ENCODE measurements around the gene TMEM108. TPM values are rescaled to one million over a fixed set of nuclear protein-coding genes. Genes with fewer than 3 reads are reported as not detected.

TMEM108 gene
- total and polyA plus RNA-seq, 8 donors, result 0.37 to 2.1 (median 0.84) TPM; not detected in 2

DNA sequence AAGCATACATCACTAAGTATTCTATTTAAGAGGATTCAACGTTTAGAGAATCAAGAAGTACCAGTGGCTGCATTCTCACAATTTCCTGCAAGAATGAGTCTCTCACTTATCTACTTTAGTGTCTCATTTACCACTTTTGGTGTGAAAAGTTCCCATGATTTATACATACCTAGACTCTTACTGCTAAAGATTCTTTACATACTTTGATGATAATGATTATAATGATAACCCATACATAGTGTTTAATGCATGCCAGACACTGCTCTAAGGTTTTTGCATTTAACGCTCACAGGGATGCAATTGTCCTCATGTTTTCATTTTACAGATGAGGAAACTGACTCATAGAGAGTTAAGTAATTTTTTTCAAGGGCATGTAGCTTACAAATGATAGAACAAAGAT lies 133.6 kb downstream of the TMEM108 start:
- DNase-seq, result no peak
- Histone ChIP-seq H3K4me1 (no peaks in the 10 kb centered on the region), H3K36me3 (no peaks in the 10 kb centered on the region), H3K4me3 (no peak overlapping the region), H3K27ac (no peak overlapping the region), H3K27me3 (no peaks in the 10 kb centered on the region), H3K9me3 (peaks cover 0 to 19% (median 6%) of the 10 kb centered on the region in 4 donors)
- TF ChIP-seq POLR2AphosphoS5 (IDR thresholded peaks at IDR 0.05) (no peak), POLR2A (IDR thresholded peaks at IDR 0.05) (no peak), EP300 (IDR thresholded peaks at IDR 0.05) (no peak)
- TF ChIP-seq, protein P1, sequence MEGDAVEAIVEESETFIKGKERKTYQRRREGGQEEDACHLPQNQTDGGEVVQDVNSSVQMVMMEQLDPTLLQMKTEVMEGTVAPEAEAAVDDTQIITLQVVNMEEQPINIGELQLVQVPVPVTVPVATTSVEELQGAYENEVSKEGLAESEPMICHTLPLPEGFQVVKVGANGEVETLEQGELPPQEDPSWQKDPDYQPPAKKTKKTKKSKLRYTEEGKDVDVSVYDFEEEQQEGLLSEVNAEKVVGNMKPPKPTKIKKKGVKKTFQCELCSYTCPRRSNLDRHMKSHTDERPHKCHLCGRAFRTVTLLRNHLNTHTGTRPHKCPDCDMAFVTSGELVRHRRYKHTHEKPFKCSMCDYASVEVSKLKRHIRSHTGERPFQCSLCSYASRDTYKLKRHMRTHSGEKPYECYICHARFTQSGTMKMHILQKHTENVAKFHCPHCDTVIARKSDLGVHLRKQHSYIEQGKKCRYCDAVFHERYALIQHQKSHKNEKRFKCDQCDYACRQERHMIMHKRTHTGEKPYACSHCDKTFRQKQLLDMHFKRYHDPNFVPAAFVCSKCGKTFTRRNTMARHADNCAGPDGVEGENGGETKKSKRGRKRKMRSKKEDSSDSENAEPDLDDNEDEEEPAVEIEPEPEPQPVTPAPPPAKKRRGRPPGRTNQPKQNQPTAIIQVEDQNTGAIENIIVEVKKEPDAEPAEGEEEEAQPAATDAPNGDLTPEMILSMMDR (IDR thresholded peaks at IDR 0.05), result no peak
- intact Hi-C loops (cut with DNase I; ENCODE audit: low total_unique reads), result no loop called here
- WGBS, 5 donors, result 69 to 85% (median 81%) methylated on average over 2 of the region's 2 CpGs

DNA sequence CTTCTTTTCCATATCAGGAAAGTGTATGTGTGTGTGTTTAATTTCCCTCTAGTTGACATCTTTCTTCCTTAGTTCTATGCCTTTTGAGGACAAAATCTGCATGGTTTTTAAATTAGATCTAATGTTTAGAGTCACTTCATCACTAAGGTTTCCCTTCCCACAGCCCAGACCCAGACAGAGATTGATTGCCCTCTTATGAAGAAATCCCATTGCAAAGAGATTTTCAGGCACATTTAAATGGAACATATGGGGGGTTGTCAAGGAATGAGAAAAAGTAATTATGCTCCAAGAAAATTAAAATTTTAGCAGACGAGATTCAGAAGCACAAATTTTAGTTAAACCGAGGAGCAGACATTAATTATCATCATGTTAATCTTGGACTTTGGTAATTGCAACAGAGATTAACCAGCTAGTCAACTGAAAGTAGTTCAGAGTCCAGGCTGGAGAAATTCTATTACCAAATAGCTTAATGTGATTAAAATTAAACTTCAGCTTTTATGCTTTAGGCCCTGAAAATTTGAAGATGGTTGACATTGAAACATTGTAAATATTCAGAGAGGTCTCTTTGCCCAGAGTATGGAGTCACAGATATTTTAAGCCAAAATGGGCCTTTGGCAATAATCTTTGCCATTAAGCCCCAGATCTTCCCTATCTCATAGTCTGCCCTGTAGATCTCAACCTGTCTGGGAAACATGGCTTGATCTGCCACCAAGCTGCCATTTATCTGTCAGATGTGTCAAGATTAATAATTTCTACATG lies 143.4 kb downstream of the TMEM108 start:
- no peak overlapping the region for H3K27ac ChIP-seq
- H3K9me3 ChIP-seq, result no peaks in the 10 kb centered on the region
- H3K4me3 ChIP-seq, result no peak overlapping the region
- H3K27me3 ChIP-seq, result no peaks in the 10 kb centered on the region
- intact Hi-C loops (cut with DNase I; ENCODE audit: low total_unique reads), result no loop called here
- TF ChIP-seq POLR2AphosphoS5 (IDR thresholded peaks at IDR 0.05) (no peak), EP300 (IDR thresholded peaks at IDR 0.05) (no peak), POLR2A (IDR thresholded peaks at IDR 0.05) (no peak)
- TF ChIP-seq, protein P1 (IDR thresholded peaks at IDR 0.05), result no peak
- H3K4me1 ChIP-seq, result no peaks in the 10 kb centered on the region
- DNase-seq, result no peak
- no peaks in the 10 kb centered on the region for H3K36me3 ChIP-seq
- 69 to 87% (median 76%) methylated on average over 2 of the region's 2 CpGs for WGBS, 5 donors

DNA sequence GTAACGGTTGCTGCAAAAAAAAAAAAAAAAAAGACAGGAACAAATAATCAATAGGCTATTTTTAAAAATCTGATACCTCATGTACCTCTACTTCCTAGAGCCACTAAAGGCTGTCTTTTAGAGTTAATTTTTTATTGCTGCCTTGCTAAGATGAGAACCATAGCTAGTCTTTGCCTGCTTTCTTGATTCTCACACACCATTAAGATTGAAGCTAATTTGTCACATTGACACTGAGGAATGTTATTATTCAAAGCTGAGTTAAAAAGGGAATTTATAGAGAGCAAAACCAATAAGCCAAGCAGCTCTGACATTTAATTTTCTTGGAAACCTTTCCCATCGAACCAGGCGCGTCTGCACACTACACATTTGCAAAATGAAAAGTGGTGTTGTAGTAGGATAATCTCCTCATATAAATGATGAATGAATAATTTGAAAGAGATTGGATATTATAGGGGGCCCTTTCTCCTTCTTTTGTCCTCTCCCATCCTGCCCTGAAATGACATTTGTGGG lies 149.7 kb downstream of the TMEM108 start:
- Histone ChIP-seq H3K27me3 (no peaks in the 10 kb centered on the region), H3K4me1 (no peaks in the 10 kb centered on the region), H3K36me3 (no peaks in the 10 kb centered on the region), H3K9me3 (no peaks in the 10 kb centered on the region), H3K27ac (no peak overlapping the region), H3K4me3 (no peak overlapping the region)
- intact Hi-C loops (cut with DNase I; ENCODE audit: low total_unique reads), result no loop called here
- DNase-seq, result no peak
- TF ChIP-seq EP300 (IDR thresholded peaks at IDR 0.05) (no peak), POLR2AphosphoS5 (IDR thresholded peaks at IDR 0.05) (no peak)
- 81 to 94% (median 91%) methylated on average over 4 of the region's 4 CpGs for WGBS, 5 donors

DNA sequence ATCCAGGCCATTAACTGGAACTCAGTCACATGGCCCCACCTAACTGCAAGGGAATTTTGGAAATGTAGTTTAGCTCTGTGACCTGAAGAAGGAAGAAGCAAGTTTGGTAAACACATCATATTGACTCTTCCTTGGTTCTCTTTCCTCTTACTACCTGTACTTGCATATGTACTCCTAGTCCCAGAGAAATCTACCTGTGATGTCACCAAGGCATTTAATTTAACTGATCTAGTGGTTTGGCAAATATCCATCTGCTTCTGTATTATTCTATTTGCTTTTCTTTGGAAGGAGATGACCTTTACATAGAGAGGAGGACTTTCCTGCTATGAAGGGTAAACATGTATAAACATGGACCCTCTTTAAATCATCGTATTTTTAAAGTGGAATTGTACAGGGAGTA lies 150.8 kb downstream of the TMEM108 start:
- H3K4me1 ChIP-seq, result no peaks in the 10 kb centered on the region
- no peak for DNase-seq
- no peak overlapping the region for H3K4me3 ChIP-seq
- TF ChIP-seq, protein P1 (IDR thresholded peaks at IDR 0.05), result no peak
- no peak for TF ChIP-seq EP300 (IDR thresholded peaks at IDR 0.05)
- no peak for TF ChIP-seq POLR2A (IDR thresholded peaks at IDR 0.05)
- no peak for TF ChIP-seq POLR2AphosphoS5 (IDR thresholded peaks at IDR 0.05)
- H3K27me3 ChIP-seq, result no peaks in the 10 kb centered on the region
- H3K36me3 ChIP-seq, result no peaks in the 10 kb centered on the region
- no peaks in the 10 kb centered on the region for H3K9me3 ChIP-seq
- 11 to 33% (median 30%) methylated on average over 1 of the region's 1 CpG for WGBS, 5 donors
- intact Hi-C loops (cut with DNase I; ENCODE audit: low total_unique reads), result no loop called here
- no peak overlapping the region for H3K27ac ChIP-seq

- Histone ChIP-seq H3K27me3 (no peaks in the 10 kb centered on the region), H3K27ac (no peak overlapping the region), H3K4me3 (no peak overlapping the region), H3K36me3 (no peaks in the 10 kb centered on the region), H3K9me3 (no peaks in the 10 kb centered on the region), H3K4me1 (no peaks in the 10 kb centered on the region)
- TF ChIP-seq EP300 (IDR thresholded peaks at IDR 0.05), result no peak
- TF ChIP-seq, protein P1 (IDR thresholded peaks at IDR 0.05), result no peak
- TF ChIP-seq POLR2AphosphoS5 (IDR thresholded peaks at IDR 0.05), result no peak
- no peak for TF ChIP-seq POLR2A (IDR thresholded peaks at IDR 0.05)
- WGBS, 5 donors, result 85 to 97% (median 91%) methylated on average over 1 of the region's 1 CpG
- no peak for DNase-seq
- intact Hi-C loops (cut with DNase I; ENCODE audit: low total_unique reads), result no loop called here
These were observed 151.7 kb downstream of the TMEM108 start for GRCh38 chr3:133189893-133190292.
